Measurements from ENCODE around the gene DCAF4. TPM values are rescaled to one million over a fixed set of nuclear protein-coding genes. Genes with fewer than 3 reads are reported as not detected.

The DCAF4 gene
- total RNA-seq, 4 donors from 2014 or later: 7.9 to 211 (median 22.8) TPM

DNA sequence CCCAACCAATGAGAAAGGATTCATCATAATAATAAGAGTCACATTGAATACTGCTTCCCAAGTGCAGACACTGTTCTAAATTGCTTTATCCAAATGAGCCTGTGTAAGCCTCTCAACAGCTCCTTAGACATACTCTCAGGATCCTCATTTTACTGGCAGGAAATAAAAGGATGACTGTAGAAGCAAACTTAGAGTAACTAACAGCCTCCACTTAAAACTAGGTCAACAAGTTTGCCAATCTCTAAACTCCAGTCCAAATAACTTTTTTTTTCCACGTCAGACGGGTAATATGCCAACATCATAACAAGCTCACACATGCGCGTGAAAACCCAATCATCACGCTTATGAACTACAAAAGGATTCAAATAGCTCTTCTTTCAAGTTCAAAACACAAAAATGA, 17.1 kb upstream of the DCAF4 start:
- in situ Hi-C loops (cut with MboI; ENCODE audit: low pct_ligation_motif_present in 1 of 4, low pct_unique_long_range_greater_than_20kb in 1 of 4, low sequenced_read_pairs in 3 of 4) (loop anchor here in 3 of 4 donors (5.0 kb wide), 2 partner anchors 387 to 397 kb away; no protein-coding TSS in a partner anchor), intact Hi-C loops (cut with DNase I; ENCODE audit: low total_unique reads) (no loop called here)

DNA sequence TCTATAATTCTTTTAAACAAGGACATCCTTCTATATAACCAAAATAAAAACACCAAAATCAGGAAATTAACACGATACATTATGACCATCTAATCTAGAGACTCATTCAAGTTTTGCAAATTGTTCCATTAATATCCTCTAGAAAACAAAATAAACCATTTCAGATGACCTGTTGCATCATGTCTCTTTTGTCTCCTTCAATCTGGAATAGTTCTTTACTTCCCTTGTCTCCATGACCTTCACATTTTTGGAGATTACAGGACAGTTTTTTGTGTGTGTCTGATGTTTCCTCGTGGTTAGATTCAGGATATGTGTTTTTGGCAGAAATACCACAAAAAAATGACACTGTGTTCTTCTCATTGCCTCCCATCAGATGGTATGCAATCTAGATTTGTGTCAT, 12.5 kb upstream of the DCAF4 start:
- TF ChIP-seq EP300 (IDR thresholded peaks at IDR 0.05; ENCODE audit: low read depth) (no peak), POLR2A (IDR thresholded peaks at IDR 0.05) (no peak), POLR2AphosphoS5 (IDR thresholded peaks at IDR 0.05) (no peak)
- TF ChIP-seq, protein P1, sequence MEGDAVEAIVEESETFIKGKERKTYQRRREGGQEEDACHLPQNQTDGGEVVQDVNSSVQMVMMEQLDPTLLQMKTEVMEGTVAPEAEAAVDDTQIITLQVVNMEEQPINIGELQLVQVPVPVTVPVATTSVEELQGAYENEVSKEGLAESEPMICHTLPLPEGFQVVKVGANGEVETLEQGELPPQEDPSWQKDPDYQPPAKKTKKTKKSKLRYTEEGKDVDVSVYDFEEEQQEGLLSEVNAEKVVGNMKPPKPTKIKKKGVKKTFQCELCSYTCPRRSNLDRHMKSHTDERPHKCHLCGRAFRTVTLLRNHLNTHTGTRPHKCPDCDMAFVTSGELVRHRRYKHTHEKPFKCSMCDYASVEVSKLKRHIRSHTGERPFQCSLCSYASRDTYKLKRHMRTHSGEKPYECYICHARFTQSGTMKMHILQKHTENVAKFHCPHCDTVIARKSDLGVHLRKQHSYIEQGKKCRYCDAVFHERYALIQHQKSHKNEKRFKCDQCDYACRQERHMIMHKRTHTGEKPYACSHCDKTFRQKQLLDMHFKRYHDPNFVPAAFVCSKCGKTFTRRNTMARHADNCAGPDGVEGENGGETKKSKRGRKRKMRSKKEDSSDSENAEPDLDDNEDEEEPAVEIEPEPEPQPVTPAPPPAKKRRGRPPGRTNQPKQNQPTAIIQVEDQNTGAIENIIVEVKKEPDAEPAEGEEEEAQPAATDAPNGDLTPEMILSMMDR (IDR thresholded peaks at IDR 0.05): no peak
- 54 to 63% methylated on average over 2 of the region's 2 CpGs for whole genome bisulfite sequencing, 2 donors (ENCODE audit: low coverage in 1 of 2)
- H3K27ac ChIP-seq: no peak overlapping the region
- no peaks in the 10 kb centered on the region for H3K36me3 ChIP-seq
- intact Hi-C loops (cut with DNase I; ENCODE audit: low total_unique reads) (no loop called here), in situ Hi-C loops (cut with MboI; ENCODE audit: low pct_ligation_motif_present in 1 of 4, low pct_unique_long_range_greater_than_20kb in 1 of 4, low sequenced_read_pairs in 3 of 4) (no loop called here)
- H3K4me1 ChIP-seq: no peaks in the 10 kb centered on the region
- H3K4me3 ChIP-seq: no peak overlapping the region
- no peaks in the 10 kb centered on the region for H3K27me3 ChIP-seq
- no peaks in the 10 kb centered on the region for H3K9me3 ChIP-seq
- no peak for DNase-seq

More for the DNA sequence above, 17.1 kb upstream of the DCAF4 start:
- no peaks in the 10 kb centered on the region for H3K27me3 ChIP-seq
- TF ChIP-seq, protein P1 (IDR thresholded peaks at IDR 0.05): no peak
- TF ChIP-seq POLR2A (IDR thresholded peaks at IDR 0.05): no peak
- TF ChIP-seq EP300 (IDR thresholded peaks at IDR 0.05; ENCODE audit: low read depth): no peak
- TF ChIP-seq POLR2AphosphoS5 (IDR thresholded peaks at IDR 0.05): no peak
- H3K4me1 ChIP-seq: peaks cover 0 to 14% (median 7%) of the 10 kb centered on the region in 4 donors
- no peaks in the 10 kb centered on the region for H3K9me3 ChIP-seq
- no peak overlapping the region for H3K27ac ChIP-seq
- no peaks in the 10 kb centered on the region for H3K36me3 ChIP-seq
- WGBS, 2 donors (ENCODE audit: low coverage in 1 of 2): 54% methylated on average over 5 of the region's 5 CpGs
- no peak for DNase-seq
- H3K4me3 ChIP-seq: no peak overlapping the region

DNA sequence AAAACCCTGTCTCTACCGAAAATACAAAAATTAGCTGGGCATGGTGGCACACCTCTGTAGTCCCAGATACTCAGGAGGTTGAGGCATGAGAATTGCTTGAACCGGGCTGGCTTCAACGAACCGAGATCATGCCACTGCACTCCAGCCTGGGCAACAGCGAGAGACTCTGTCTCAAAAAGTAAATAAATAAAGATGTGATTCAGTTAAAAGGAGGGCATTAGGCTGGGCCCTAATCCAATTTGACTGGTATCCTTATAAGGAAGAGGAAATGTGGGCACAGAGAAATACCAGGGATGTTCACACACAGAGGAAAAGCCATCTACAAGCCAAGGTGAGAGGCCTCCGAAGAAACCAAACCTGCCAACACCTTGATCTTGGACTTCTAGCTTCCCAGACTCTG, 10.1 kb upstream of the DCAF4 start:
- Histone ChIP-seq H3K4me1 (no peaks in the 10 kb centered on the region), H3K27me3 (peaks cover 10% of the 10 kb centered on the region), H3K4me3 (no peak overlapping the region), H3K27ac (no peak overlapping the region), H3K36me3 (no peaks in the 10 kb centered on the region), H3K9me3 (no peaks in the 10 kb centered on the region)
- in situ Hi-C loops (cut with MboI; ENCODE audit: low pct_ligation_motif_present in 1 of 4, low pct_unique_long_range_greater_than_20kb in 1 of 4, low sequenced_read_pairs in 3 of 4): no loop called here
- DNase-seq: no peak
- TF ChIP-seq EP300 (IDR thresholded peaks at IDR 0.05; ENCODE audit: low read depth) (no peak), POLR2A (IDR thresholded peaks at IDR 0.05) (no peak), POLR2AphosphoS5 (IDR thresholded peaks at IDR 0.05) (no peak)
- TF ChIP-seq, protein P1 (IDR thresholded peaks at IDR 0.05): no peak
- intact Hi-C loops (cut with DNase I; ENCODE audit: low total_unique reads): no loop called here
- WGBS, 2 donors (ENCODE audit: low coverage in 1 of 2): 57 to 70% methylated on average over 4 to 6 of the region's 6 CpGs

DNA sequence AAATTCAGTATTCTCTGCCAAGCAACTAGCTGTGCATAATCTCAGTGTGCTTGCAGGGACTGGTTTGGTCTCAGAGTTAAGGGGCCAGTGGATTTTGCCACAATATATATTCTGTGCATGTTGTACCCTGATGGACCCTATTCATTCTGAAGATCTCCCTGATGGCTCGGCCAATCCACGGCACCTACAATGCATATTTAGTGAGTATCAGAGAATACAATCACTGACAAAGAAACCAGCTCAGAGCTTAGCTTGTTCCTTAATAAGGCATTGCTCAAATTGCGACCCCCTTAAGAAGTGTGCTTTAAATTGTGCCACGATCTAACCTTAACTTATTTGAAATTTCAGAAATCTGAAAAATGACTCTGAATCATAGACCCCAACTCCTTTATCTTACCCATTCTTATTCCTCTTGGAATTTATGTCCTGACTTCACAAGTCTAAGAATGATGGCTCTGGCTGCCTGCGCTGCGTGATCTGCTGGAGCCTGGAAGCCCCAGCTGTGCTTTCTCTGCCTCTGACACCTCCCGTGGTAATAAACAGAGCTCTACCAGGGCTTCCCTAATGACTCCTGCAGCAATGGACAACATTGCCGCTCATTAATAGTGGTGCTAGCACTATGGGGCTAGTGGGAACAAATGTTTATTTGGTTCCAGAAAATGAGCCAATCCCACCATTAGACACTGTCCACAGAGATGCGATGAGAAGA, 9.0 kb upstream of the DCAF4 start:
- 60 to 63% methylated on average over 1 to 9 of the region's 9 CpGs for WGBS, 2 donors (ENCODE audit: low coverage in 1 of 2)
- Histone ChIP-seq H3K9me3 (no peaks in the 10 kb centered on the region), H3K4me3 (no peak overlapping the region), H3K4me1 (no peaks in the 10 kb centered on the region), H3K27ac (no peak overlapping the region), H3K27me3 (peaks cover 10% of the 10 kb centered on the region), H3K36me3 (no peaks in the 10 kb centered on the region)
- TF ChIP-seq, protein P1 (IDR thresholded peaks at IDR 0.05): no peak
- peak in 1 of 3 donors; percentile 25 for TF ChIP-seq POLR2AphosphoS5 (IDR thresholded peaks at IDR 0.05)
- DNase-seq: no peak
- intact Hi-C loops (cut with DNase I; ENCODE audit: low total_unique reads) (no loop called here), in situ Hi-C loops (cut with MboI; ENCODE audit: low pct_ligation_motif_present in 1 of 4, low pct_unique_long_range_greater_than_20kb in 1 of 4, low sequenced_read_pairs in 3 of 4) (no loop called here)
